ENCODE data around the gene WDR43. TPM values are rescaled to one million over a fixed set of nuclear protein-coding genes. Genes with fewer than 3 reads are reported as not detected.

WDR43 gene
- total RNA-seq, 2 experiments from 2014 or later, result 62.4 to 73.2 TPM

DNA sequence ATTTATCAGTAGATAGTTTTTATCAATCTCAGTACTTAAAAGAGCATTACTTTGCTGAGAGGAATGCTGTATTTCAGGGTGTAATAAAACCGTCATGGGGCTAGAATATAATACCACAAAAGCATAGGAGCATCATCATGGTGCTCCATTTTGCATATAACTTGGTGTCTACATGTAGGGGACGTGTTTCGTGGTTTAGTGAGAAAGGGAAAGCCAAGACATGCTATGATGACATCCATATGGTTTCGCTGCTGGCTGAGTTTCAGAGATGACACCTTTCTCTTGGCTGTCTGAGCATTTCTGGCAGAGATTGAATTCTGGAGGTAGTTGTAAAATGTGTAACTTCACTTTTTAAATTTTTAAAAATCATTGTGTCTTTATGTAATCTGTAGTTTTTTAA lies 32.4 kb downstream of the WDR43 start:
- Histone ChIP-seq H3K4me1 (ENCODE audit: insufficient read depth, low read length) (no peaks in the 10 kb centered on the region), H3K4me3 (ENCODE audit: low read length) (no peak overlapping the region), H3K27me3 (ENCODE audit: control insufficient read depth in 1 of 2, insufficient read depth in 2 of 2, low read length in 2 of 2) (no peaks in the 10 kb centered on the region), H3K9me3 (ENCODE audit: control insufficient read depth in 1 of 2, insufficient read depth in 1 of 2, low read length in 2 of 2) (no peaks in the 10 kb centered on the region), H3K27ac (ENCODE audit: low read depth in 1 of 2, low read length in 2 of 2) (no peak overlapping the region), H3K36me3 (ENCODE audit: insufficient read depth, low read length) (peaks cover 91% of the 10 kb centered on the region)
- TF ChIP-seq, protein P1, sequence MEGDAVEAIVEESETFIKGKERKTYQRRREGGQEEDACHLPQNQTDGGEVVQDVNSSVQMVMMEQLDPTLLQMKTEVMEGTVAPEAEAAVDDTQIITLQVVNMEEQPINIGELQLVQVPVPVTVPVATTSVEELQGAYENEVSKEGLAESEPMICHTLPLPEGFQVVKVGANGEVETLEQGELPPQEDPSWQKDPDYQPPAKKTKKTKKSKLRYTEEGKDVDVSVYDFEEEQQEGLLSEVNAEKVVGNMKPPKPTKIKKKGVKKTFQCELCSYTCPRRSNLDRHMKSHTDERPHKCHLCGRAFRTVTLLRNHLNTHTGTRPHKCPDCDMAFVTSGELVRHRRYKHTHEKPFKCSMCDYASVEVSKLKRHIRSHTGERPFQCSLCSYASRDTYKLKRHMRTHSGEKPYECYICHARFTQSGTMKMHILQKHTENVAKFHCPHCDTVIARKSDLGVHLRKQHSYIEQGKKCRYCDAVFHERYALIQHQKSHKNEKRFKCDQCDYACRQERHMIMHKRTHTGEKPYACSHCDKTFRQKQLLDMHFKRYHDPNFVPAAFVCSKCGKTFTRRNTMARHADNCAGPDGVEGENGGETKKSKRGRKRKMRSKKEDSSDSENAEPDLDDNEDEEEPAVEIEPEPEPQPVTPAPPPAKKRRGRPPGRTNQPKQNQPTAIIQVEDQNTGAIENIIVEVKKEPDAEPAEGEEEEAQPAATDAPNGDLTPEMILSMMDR (IDR thresholded peaks at IDR 0.05), result no peak
- POLR2A ChIA-PET, result interaction anchor here (1.3 kb wide), 1 partner anchor 10 kb away, joined by 4 read pairs; no protein-coding TSS in a partner anchor
- Mint-ChIP-seq H3K4me1 (ENCODE audit: low read depth) (no peaks in the 10 kb centered on the region), H3K36me3 (ENCODE audit: low read depth) (peaks cover 97% of the 10 kb centered on the region), H3K4me3 (no peak overlapping the region), H3K27ac (no peak overlapping the region), H3K9me3 (no peaks in the 10 kb centered on the region), H3K27me3 (no peaks in the 10 kb centered on the region)
- CTCF ChIA-PET, result no interaction called here
- no peak for ATAC-seq (ENCODE audit: poor library complexity)
- DNase-seq, result no peak
- intact Hi-C loops (cut with DNase I, micrococcal nuclease), result no loop called here

DNA sequence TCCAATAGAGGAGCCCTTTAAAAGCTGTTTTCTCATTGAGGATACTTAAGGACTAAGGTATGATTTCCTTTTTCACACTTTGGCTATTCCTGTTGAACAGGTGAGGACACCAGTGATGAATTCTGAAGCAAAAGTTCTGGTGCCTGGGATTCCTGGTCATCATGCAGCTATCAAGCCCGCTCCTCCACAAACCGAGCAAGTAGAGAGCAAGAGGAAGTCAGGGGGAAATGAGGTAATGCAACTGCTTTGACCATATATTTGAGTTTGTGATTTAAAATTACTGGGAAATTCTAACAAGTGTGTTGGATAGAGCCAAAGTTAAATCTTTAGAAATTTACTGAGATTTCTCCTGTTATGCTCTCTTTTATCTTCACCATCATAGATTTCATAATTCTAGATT lies 33.0 kb downstream of the WDR43 start:
- H3K36me3 Mint-ChIP-seq (ENCODE audit: low read depth), result peaks cover 96% of the 10 kb centered on the region
- Histone ChIP-seq H3K4me1 (ENCODE audit: insufficient read depth, low read length) (no peaks in the 10 kb centered on the region), H3K36me3 (ENCODE audit: insufficient read depth, low read length) (peaks cover 92% of the 10 kb centered on the region), H3K27me3 (ENCODE audit: control insufficient read depth in 1 of 2, insufficient read depth in 2 of 2, low read length in 2 of 2) (no peaks in the 10 kb centered on the region), H3K27ac (ENCODE audit: low read depth in 1 of 2, low read length in 2 of 2) (no peak overlapping the region), H3K4me3 (ENCODE audit: low read length) (no peak overlapping the region), H3K9me3 (ENCODE audit: control insufficient read depth in 1 of 2, insufficient read depth in 1 of 2, low read length in 2 of 2) (no peaks in the 10 kb centered on the region)
- H3K4me3 Mint-ChIP-seq, result no peak overlapping the region
- H3K4me1 Mint-ChIP-seq (ENCODE audit: low read depth), result no peaks in the 10 kb centered on the region
- no peaks in the 10 kb centered on the region for H3K9me3 Mint-ChIP-seq
- DNase-seq (no peak), ATAC-seq (ENCODE audit: poor library complexity) (no peak)
- TF ChIP-seq, protein P1 (IDR thresholded peaks at IDR 0.05), result no peak
- no peak overlapping the region for H3K27ac Mint-ChIP-seq
- intact Hi-C loops (cut with DNase I, micrococcal nuclease), result no loop called here
- ChIA-PET POLR2A (interaction anchor here (1.3 kb wide), 1 partner anchor 10 kb away, joined by 4 read pairs; no protein-coding TSS in a partner anchor), CTCF (interaction anchor here (1.5 kb wide), 1 partner anchor 10 kb away, joined by 3 read pairs; no protein-coding TSS in a partner anchor)
- no peaks in the 10 kb centered on the region for H3K27me3 Mint-ChIP-seq

DNA sequence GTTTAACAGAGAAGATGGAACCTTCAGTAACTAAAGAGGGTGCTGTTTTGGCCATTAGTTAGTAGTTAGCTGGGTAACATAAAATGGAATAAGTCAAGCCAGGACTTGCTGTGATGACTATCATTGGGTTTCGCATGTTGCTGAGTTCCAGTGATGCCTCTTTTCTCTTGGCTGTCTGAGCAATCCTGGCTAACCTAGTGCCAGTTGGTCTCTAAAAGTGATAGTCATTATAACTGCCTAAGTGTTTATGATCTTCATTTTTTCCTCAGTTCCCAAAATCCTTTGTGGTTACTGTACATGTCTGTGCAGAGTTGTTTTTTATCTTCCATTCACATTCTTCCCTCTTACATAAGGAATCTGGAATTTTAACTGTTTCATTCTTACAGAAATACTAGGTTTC lies 33.4 kb downstream of the WDR43 start:
- H3K36me3 Mint-ChIP-seq (ENCODE audit: low read depth), result peaks cover 94% of the 10 kb centered on the region

More for the DNA sequence above, 33.4 kb downstream of the WDR43 start:
- H3K4me3 ChIP-seq (ENCODE audit: low read length), result no peak overlapping the region
- H3K4me1 Mint-ChIP-seq (ENCODE audit: low read depth), result no peaks in the 10 kb centered on the region
- no peak for ATAC-seq (ENCODE audit: poor library complexity)
- no peak overlapping the region for H3K27ac ChIP-seq (ENCODE audit: low read depth in 1 of 2, low read length in 2 of 2)
- no peaks in the 10 kb centered on the region for H3K9me3 ChIP-seq (ENCODE audit: control insufficient read depth in 1 of 2, insufficient read depth in 1 of 2, low read length in 2 of 2)
- H3K4me1 ChIP-seq (ENCODE audit: insufficient read depth, low read length), result no peaks in the 10 kb centered on the region
- DNase-seq, result no peak
- H3K27me3 Mint-ChIP-seq, result no peaks in the 10 kb centered on the region
- no peak overlapping the region for H3K27ac Mint-ChIP-seq
- TF ChIP-seq, protein P1 (IDR thresholded peaks at IDR 0.05), result no peak
- ChIA-PET CTCF (interaction anchor here (1.3 to 1.5 kb wide), 2 partner anchors 9 to 11 kb away, joined by 3 to 4 read pairs; no protein-coding TSS in a partner anchor), POLR2A (interaction anchor here (1.3 kb wide), 1 partner anchor 9 kb away, joined by 4 read pairs; no protein-coding TSS in a partner anchor)
- H3K36me3 ChIP-seq (ENCODE audit: insufficient read depth, low read length), result peaks cover 91% of the 10 kb centered on the region
- intact Hi-C loops (cut with DNase I, micrococcal nuclease), result no loop called here
- H3K9me3 Mint-ChIP-seq, result no peaks in the 10 kb centered on the region
- H3K4me3 Mint-ChIP-seq, result no peak overlapping the region
- H3K27me3 ChIP-seq (ENCODE audit: control insufficient read depth in 1 of 2, insufficient read depth in 2 of 2, low read length in 2 of 2), result no peaks in the 10 kb centered on the region
